Measurements from ENCODE around the gene MLC1. TPM values are rescaled to one million over a fixed set of nuclear protein-coding genes. Genes with fewer than 3 reads are reported as not detected.

The MLC1 gene
- total RNA-seq, 1 donor from 2014 or later, result not detected

- Histone ChIP-seq H3F3A (ENCODE audit: low read depth) (peaks cover 12% of the 10 kb centered on the region), H3K27ac (no peak overlapping the region), H3K4me2 (no peak overlapping the region), H3K27me3 (peaks cover 34% of the 10 kb centered on the region), H4K20me1 (ENCODE audit: low read depth) (no peaks in the 10 kb centered on the region), H3K79me2 (ENCODE audit: low read depth) (no peaks in the 10 kb centered on the region), H3K9ac (no peak overlapping the region), H3K4me1 (peaks cover 13% of the 10 kb centered on the region), H3K9me3 (ENCODE audit: low read depth) (no peaks in the 10 kb centered on the region), H3K36me3 (no peaks in the 10 kb centered on the region), H3K4me3 (no peak overlapping the region), H2AFZ (replicated peaks) (no peak overlapping the region)
- no peak overlapping the region for H3K27ac Mint-ChIP-seq
- no peaks in the 10 kb centered on the region for H3K36me3 Mint-ChIP-seq
- no peak for DNase-seq (ENCODE audit: low spot score)
- H3K4me3 Mint-ChIP-seq, result no peak overlapping the region
- peaks cover 6% of the 10 kb centered on the region for H3K27me3 Mint-ChIP-seq (ENCODE audit: insufficient read depth, low read depth)
- no peaks in the 10 kb centered on the region for H3K9me3 Mint-ChIP-seq
- H3K4me1 Mint-ChIP-seq, result peaks cover 19% of the 10 kb centered on the region
- TF ChIP-seq EZH2phosphoT487 (IDR thresholded peaks at IDR 0.05) (no peak), CTCF (IDR thresholded peaks at IDR 0.05) (no peak), EZH2 (IDR thresholded peaks at IDR 0.05) (no peak)
These were observed 23.9 kb downstream of the MLC1 start for GRCh38 chr22:50061141-50061823.

- Mint-ChIP-seq H3K27me3 (ENCODE audit: insufficient read depth, low read depth) (peaks cover 3% of the 10 kb centered on the region), H3K4me3 (no peak overlapping the region), H3K4me1 (peaks cover 19% of the 10 kb centered on the region), H3K9me3 (peaks cover 2% of the 10 kb centered on the region), H3K36me3 (no peaks in the 10 kb centered on the region), H3K27ac (no peak overlapping the region)
- Histone ChIP-seq H3K4me3 (no peak overlapping the region), H3K4me1 (peaks cover 13% of the 10 kb centered on the region), H4K20me1 (ENCODE audit: low read depth) (no peaks in the 10 kb centered on the region), H3K27me3 (peaks cover 41% of the 10 kb centered on the region), H3K9ac (no peak overlapping the region), H3K9me3 (ENCODE audit: low read depth) (no peaks in the 10 kb centered on the region), H3K79me2 (ENCODE audit: low read depth) (no peaks in the 10 kb centered on the region), H3K4me2 (no peak overlapping the region), H3F3A (ENCODE audit: low read depth) (peaks cover 12% of the 10 kb centered on the region), H3K36me3 (no peaks in the 10 kb centered on the region), H2AFZ (replicated peaks) (no peak overlapping the region), H3K27ac (no peak overlapping the region)
- DNase-seq (ENCODE audit: low spot score), result no peak
- no peak for TF ChIP-seq EZH2phosphoT487 (IDR thresholded peaks at IDR 0.05)
- no peak for TF ChIP-seq CTCF (IDR thresholded peaks at IDR 0.05)
- TF ChIP-seq EZH2 (IDR thresholded peaks at IDR 0.05), result no peak
These were observed 24.6 kb downstream of the MLC1 start for GRCh38 chr22:50060441-50061140.

- peaks cover 2% of the 10 kb centered on the region for H3K9me3 Mint-ChIP-seq
- peaks cover 41% of the 10 kb centered on the region for H3K27me3 ChIP-seq
- DNase-seq (ENCODE audit: low spot score), result no peak
- H2AFZ ChIP-seq (replicated peaks), result peak overlapping the region; percentile 48
- TF ChIP-seq CTCF (IDR thresholded peaks at IDR 0.05) (no peak), EZH2phosphoT487 (IDR thresholded peaks at IDR 0.05) (no peak), EZH2 (IDR thresholded peaks at IDR 0.05) (no peak)
- no peaks in the 10 kb centered on the region for H3K36me3 ChIP-seq
- no peaks in the 10 kb centered on the region for H3K9me3 ChIP-seq (ENCODE audit: low read depth)
- H3K4me1 ChIP-seq, result peaks cover 13% of the 10 kb centered on the region
- H3K36me3 Mint-ChIP-seq, result no peaks in the 10 kb centered on the region
- H3K4me2 ChIP-seq, result peak overlapping the region; percentile 84
- H4K20me1 ChIP-seq (ENCODE audit: low read depth), result no peaks in the 10 kb centered on the region
- no peak overlapping the region for H3K27ac Mint-ChIP-seq
- peak overlapping the region; percentile 74 for H3K4me3 Mint-ChIP-seq
- H3K4me3 ChIP-seq, result no peak overlapping the region
- peaks cover 19% of the 10 kb centered on the region for H3K4me1 Mint-ChIP-seq
- peaks cover 12% of the 10 kb centered on the region for H3F3A ChIP-seq (ENCODE audit: low read depth)
- H3K79me2 ChIP-seq (ENCODE audit: low read depth), result no peaks in the 10 kb centered on the region
- H3K27ac ChIP-seq, result no peak overlapping the region
- no peak overlapping the region for H3K9ac ChIP-seq
- peaks cover 5% of the 10 kb centered on the region for H3K27me3 Mint-ChIP-seq (ENCODE audit: insufficient read depth, low read depth)
These were observed 25.4 kb downstream of the MLC1 start for GRCh38 chr22:50059881-50060262.

All from neural progenitor cell (in vitro differentiated cells).